ENCODE results near the gene EVC. TPM values are rescaled to one million over a fixed set of nuclear protein-coding genes. Genes with fewer than 3 reads are reported as not detected.

Gene EVC
- total RNA-seq, 1 donor from 2014 or later, result 41.4 TPM

GRCh38 chr4:5693871-5694270 lies 17.1 kb upstream of the EVC start:
- no peaks in the 10 kb centered on the region for H3K36me3 ChIP-seq (ENCODE audit: control insufficient read depth, insufficient read depth, low read length)
- no peaks in the 10 kb centered on the region for H3K27me3 ChIP-seq (ENCODE audit: control insufficient read depth, insufficient read depth, low read length)
- TF ChIP-seq, protein P1, sequence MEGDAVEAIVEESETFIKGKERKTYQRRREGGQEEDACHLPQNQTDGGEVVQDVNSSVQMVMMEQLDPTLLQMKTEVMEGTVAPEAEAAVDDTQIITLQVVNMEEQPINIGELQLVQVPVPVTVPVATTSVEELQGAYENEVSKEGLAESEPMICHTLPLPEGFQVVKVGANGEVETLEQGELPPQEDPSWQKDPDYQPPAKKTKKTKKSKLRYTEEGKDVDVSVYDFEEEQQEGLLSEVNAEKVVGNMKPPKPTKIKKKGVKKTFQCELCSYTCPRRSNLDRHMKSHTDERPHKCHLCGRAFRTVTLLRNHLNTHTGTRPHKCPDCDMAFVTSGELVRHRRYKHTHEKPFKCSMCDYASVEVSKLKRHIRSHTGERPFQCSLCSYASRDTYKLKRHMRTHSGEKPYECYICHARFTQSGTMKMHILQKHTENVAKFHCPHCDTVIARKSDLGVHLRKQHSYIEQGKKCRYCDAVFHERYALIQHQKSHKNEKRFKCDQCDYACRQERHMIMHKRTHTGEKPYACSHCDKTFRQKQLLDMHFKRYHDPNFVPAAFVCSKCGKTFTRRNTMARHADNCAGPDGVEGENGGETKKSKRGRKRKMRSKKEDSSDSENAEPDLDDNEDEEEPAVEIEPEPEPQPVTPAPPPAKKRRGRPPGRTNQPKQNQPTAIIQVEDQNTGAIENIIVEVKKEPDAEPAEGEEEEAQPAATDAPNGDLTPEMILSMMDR (IDR thresholded peaks at IDR 0.05; ENCODE audit: insufficient read depth, low read length, poor library complexity, severe bottlenecking), result no peak
- H3K4me3 ChIP-seq (ENCODE audit: low read depth, low read length), result no peak overlapping the region
- no peak for DNase-seq (ENCODE audit: low read depth)

DNA sequence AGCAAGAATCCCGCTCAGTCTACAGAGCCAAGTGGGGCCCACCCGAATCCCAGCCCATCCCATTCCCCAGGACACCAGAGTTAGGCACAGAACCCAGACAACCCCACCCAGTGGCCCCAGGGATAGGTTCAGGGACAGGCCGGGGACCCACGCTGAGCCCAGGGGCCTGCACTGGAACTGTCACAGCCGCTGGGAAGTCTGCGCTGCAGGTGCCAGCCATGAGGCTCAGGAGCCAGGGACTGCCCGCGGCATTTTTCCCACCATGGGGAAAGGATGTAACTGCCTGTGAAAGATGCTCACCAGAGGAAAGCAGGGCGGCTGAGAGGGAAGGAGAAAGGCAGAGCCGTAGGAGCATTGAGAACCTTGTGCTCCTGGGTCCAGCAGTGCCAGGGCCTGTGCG lies 14.7 kb upstream of the EVC start:
- DNase-seq (ENCODE audit: low read depth), result no peak
- TF ChIP-seq, protein P1 (IDR thresholded peaks at IDR 0.05; ENCODE audit: insufficient read depth, low read length, poor library complexity, severe bottlenecking), result no peak
- H3K27me3 ChIP-seq (ENCODE audit: control insufficient read depth, insufficient read depth, low read length), result no peaks in the 10 kb centered on the region
- H3K4me3 ChIP-seq (ENCODE audit: low read depth, low read length), result no peak overlapping the region
- H3K36me3 ChIP-seq (ENCODE audit: control insufficient read depth, insufficient read depth, low read length), result no peaks in the 10 kb centered on the region

DNA sequence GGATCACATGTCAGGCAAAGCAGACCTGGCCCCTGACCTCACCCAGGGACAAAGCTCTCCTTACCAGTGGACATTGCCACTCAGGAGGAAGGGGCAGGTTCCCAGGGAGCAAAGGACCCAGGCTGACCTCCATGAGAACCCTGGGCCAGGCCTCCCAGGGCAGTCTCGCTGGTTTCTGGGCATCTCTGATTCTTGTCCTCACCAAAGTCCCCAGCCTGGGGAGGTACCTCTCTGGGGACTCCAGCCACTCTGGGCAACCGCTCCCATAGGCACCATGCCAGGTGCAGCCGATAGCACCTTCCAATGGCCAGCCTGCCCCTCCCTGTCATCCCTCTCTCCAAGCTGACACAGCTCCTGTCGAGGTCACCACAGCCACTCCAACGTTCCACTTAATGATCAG lies 10.5 kb upstream of the EVC start:
- TF ChIP-seq, protein P1 (IDR thresholded peaks at IDR 0.05; ENCODE audit: insufficient read depth, low read length, poor library complexity, severe bottlenecking), result no peak
- Histone ChIP-seq H3K36me3 (ENCODE audit: control insufficient read depth, insufficient read depth, low read length) (no peaks in the 10 kb centered on the region), H3K27me3 (ENCODE audit: control insufficient read depth, insufficient read depth, low read length) (no peaks in the 10 kb centered on the region), H3K4me3 (ENCODE audit: low read depth, low read length) (no peak overlapping the region)
- DNase-seq (ENCODE audit: low read depth), result no peak

- no peak for DNase-seq (ENCODE audit: low read depth)
- Histone ChIP-seq H3K36me3 (ENCODE audit: control insufficient read depth, insufficient read depth, low read length) (no peaks in the 10 kb centered on the region), H3K4me3 (ENCODE audit: low read depth, low read length) (no peak overlapping the region), H3K27me3 (ENCODE audit: control insufficient read depth, insufficient read depth, low read length) (no peaks in the 10 kb centered on the region)
- TF ChIP-seq, protein P1 (IDR thresholded peaks at IDR 0.05; ENCODE audit: insufficient read depth, low read length, poor library complexity, severe bottlenecking), result no peak
Observed at GRCh38 chr4:5701971-5702370, 9.0 kb upstream of the EVC start.

DNA sequence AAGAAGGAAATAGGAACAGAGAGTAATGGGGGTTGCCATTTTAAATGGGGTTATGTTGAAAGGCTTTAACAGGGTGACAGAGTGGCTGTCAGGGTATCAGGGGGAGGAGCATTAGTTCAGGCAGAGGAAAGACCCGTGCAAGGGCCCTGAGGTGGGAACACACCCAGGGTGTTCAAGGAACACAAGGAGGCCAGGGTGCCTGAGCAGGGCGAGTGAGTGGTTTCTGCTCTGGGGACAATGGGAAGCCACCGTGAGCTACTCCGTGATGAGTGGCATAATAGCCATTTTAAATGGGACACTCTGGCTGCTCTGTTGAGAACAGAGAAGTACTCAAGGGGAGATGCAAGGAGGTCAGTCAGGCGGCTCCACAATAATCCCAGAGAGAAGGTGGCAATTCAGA lies 7.2 kb upstream of the EVC start:
- TF ChIP-seq, protein P1 (IDR thresholded peaks at IDR 0.05; ENCODE audit: insufficient read depth, low read length, poor library complexity, severe bottlenecking), result no peak
- Histone ChIP-seq H3K27me3 (ENCODE audit: control insufficient read depth, insufficient read depth, low read length) (no peaks in the 10 kb centered on the region), H3K4me3 (ENCODE audit: low read depth, low read length) (no peak overlapping the region), H3K36me3 (ENCODE audit: control insufficient read depth, insufficient read depth, low read length) (no peaks in the 10 kb centered on the region)
- DNase-seq (ENCODE audit: low read depth), result no peak

- H3K36me3 ChIP-seq (ENCODE audit: control insufficient read depth, insufficient read depth, low read length), result no peaks in the 10 kb centered on the region
- no peak for DNase-seq (ENCODE audit: low read depth)
- no peaks in the 10 kb centered on the region for H3K27me3 ChIP-seq (ENCODE audit: control insufficient read depth, insufficient read depth, low read length)
- H3K4me3 ChIP-seq (ENCODE audit: low read depth, low read length), result no peak overlapping the region
- TF ChIP-seq, protein P1 (IDR thresholded peaks at IDR 0.05; ENCODE audit: insufficient read depth, low read length, poor library complexity, severe bottlenecking), result no peak
Observed at GRCh38 chr4:5704276-5704675, 6.7 kb upstream of the EVC start.

Data from kidney epithelial cell (primary cell).